AML-193 (cell line): Measurements from ENCODE around the gene ARID3A.
"Not testable (repeated sequence)": the region's sequence is repeated elsewhere in the genome, so short reads cannot be mapped to it uniquely, and the experiment has no call there.

Experiments
- DNase-seq, 2 experiments: peaks; one replicate each; lab custom pipeline; 2025; lab: John Stamatoyannopoulos, UW

Gene ARID3A

DNA sequence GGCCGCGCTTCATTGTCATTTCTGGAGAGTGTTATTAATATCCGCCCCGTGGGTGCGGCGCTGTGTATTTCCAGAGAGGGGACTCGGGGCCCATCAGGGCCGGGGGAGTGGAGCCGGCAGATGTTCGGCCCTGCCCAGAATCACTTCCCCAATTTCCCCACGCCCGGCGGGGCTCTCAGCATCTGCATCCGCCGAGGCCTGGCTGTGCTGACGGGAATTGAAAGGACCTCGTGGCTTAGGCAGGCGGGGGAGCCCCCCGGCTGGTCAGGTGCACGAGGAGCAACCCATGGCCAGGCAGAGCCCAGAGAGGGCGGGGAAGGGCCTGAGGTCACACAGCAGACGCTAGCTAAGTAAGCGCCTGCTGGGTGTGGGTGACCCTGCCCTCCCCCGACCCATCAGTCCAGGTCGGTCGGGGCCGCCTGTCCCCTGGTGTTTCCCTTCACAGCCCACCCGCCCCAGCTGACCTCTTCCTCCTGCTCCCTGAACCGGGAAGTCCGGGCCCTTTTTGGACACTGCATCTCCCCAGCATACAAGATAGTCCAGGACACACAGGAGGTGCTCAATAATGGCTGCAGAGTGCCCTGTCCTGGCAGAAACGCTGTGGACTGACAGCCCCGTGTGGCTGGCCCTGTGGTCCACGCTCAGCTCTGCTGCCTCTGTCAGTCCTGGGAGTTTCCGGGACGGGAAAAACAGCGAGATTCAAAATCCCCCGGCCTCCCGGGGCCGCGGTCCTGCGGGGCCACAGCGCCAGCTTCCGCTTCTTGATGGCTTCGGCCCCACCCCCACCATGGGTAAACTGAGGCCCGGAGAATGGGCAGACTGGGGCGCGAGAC, 22.1 kb downstream of the ARID3A start:
- no peak for DNase-seq

DNA sequence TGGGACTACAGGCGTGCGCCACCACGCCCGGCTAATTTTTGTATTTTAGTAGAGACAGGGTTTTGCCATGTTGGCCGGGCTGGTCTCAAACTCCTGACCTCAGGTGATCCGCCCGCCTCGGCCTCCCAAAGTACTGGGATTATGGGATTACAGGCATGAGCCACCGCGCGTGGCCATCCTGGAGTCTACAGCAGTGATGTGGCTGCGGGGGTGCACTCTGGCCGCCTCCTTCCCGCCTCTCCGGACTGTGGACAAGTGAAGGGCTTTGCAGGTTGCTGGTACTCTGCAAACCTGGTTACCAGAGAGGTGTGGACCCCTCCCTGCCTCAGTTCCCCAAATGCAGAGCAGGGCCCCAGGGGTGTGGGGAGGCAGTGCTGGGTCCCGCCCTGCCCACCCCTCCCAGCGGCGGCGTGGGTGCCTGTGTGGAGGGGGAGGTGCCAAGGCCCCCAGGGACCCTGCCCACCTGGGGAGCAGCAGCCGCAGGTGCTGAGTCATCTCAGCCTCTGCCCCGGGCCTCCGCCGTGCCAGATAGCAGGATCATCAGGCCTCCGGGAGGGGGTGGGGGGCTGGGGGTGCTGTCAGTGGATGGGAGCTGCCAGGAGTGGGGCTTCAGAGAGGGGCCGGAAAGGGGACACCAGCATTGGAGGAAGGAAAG, 23.1 kb downstream of the ARID3A start:
- DNase-seq: no peak

DNA sequence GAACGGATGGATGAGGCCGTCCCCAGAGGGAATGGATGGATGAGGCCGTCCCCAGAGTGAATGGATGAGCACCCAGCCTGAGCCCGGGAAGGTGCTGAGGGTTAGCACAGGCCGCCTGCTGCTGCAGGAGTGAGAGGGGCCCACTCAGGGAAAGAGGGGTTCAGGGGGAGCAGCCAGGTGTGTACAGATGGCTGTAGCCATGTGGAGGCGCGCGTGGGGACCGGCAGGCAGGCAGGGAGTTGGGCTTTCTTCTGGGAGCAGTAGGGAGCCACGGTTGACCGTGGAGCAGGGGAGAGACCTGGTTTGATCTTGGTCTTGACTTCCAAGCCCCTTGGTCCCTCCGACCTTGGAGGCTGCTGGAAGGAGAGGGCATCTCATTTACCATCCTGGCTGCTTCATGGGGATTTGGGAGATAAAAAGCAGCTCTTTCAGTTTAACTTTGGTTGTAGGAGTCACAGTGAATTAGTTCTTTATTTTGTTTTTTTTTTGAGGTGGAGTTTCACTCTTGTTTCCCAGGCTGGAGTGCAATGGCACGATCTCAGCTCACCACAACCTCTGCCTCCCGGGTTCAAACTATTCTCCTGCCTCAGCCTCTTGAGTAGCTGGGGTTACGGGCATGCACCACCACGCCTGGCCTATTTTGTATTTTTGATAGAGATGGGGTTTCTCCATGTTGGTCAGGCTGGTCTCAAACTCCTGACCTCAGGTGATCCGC, 24.7 kb downstream of the ARID3A start:
- no peak for DNase-seq

DNA sequence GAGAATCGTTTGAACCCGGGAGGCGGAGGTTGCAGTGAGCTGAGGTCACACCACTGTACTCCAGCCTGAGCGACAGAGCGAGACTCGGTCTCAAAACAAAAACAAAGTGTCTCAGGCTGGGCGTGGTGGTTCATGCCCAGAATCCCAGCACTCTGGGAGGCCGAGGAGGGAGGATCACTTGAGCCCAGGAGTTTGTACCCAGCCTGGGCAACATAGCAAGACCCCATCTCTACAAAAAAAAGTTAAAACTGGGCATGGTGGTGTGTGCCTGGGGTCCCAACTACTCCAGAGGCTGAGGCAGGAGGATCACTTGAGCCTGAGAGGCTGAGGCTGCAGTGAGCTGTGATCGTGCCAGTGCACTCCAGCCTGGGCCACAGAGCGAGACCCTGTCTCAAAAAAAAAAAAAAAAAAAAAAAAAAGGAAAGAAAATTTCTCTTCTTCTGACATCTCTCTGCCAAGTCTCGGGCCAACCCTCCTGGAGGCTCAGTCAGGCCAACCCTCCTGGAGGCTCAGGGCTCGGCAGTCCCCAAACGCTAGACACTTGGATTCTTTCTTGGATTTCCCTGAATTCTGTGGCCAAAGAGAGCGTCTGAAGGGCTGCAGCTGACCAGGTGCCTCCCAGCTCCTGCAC, 26.3 kb downstream of the ARID3A start:
- DNase-seq: no peak

DNA sequence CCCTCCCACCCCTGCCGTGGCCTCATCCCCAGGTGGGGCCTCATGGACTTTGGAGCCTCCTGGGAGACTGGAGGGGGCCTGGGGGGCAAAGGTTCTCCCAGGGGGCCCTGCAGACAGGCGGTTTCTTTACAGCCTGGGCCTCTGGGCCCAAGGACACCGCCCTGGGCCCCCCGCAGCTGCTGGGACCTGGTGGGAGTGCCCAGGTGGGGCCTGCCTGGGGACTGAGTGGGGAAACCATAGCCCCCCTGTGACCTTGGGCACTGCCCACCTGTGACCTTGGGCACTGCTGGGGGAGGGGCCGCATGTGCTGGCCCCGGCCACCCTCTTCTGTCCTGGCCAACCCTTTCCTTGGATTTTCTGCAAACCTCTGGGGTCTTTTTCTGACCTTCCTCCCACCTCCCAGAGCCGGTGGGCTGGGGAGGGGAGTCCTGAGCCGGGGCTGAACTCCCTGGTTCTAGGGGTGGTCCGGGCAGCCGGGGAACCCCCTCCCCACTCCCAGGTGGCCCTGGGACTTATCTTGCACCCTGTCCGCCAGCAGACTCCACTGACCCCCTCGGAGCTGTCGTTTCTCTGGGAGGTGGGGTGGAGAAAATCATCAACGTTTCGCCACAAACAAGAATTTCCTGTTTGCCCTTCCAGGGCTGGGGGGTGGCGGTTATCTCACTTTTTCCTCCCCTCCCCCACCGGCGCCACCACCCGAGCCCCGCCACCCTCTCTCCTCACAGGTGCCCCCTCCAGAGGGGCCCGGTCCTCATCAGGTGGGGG, 27.0 kb downstream of the ARID3A start:
- no peak for DNase-seq

DNA sequence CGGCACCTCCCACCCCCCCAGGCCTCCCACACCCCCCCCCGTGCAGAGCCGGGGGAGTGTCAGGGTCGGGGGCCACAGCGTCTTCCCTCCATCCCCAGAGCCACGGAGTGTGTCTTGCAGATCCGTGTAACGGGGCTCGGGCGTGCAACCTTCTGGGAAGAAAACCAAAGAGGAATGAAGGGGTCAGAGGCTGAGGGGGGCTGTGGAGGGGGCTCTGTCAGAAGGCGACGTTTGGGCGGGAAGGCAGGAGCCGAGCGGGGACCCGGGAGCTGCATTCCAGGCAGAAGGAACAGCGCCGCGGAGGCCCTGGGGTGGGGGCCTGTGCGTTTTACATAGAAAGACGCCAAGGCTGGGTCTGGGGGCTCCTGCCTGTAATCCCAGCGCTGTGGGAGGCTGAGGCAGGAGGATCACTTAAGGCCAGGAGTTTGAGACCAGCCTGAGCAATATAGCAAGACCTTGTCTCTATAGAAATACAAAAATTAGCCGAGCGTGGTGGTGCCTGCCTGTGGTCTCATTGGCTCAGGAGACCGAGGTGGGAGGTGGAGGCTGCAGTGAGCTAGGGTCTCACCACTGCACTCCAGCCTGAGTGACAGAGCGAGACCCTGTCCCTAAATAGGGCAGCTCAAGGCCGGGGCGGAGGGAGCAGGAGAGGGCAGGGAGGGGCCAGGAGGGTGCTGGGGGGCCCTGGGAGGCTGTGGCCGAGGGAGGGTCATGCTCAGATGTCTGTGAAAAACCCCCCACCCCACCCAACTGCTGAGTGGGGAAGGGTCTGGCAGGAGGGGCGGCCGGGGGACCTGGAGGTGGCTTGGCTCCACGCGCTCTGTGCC, 27.8 kb downstream of the ARID3A start:
- DNase-seq: no peak

DNA sequence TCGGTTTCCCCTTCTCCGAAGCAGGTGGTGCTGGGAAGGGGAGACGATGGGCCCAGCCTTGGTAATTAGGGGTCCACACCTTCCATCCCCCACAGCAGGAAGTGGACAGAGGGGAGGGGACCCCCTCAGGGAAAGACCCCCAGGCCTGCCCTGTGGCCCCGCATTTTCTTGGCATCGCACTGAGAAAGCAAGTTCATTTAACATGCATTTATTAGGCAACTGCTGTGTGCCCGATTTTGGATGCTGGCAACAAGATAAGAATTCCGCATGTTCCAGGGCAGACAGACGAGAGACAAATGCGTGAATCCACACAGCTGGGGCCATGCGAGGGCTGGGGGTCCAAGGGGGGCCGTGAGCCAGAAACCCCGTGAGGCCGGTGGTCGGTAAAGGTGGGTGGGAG, 28.4 kb downstream of the ARID3A start:
- no peak for DNase-seq

DNA sequence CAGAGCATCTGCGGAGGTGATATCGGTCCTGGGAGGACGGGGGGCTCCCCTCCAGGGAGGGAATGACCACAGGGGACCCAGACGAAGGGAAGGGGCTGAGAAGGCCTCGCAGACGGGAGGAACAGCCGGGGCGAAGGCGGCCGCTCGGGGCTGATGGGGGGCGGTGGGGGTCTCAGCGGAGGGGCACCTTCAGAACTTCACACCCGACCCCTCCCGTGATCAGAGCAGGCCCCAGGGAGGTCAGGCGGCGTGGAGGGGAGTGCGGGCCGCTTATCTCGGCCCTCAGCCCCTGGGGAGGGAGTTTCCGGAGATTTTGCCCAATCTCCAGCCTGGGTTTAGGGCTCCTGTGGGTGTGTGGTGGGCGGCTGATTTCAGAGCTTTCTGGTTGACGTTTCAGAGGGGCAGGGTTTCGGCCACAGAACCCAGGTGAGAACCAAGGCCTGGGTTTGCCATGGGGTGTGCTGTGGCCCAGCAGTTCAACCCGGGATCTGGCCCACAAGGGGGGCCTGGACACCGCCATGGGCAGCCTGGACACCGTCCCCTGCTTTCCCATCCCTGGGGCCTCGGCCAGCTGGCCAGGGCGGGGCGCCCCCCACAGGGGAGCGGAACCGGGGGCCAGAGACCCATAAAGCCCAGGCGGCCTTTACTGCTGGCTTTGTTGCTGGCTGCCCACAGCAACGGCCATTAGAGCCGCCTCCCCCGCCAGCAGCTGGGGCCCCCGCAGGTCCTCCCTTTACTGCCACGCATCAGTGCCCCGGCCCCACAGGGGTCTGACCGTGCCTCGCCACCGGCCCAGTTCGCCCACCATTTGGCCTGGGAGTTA, 29.0 kb downstream of the ARID3A start:
- no peak for DNase-seq

DNA sequence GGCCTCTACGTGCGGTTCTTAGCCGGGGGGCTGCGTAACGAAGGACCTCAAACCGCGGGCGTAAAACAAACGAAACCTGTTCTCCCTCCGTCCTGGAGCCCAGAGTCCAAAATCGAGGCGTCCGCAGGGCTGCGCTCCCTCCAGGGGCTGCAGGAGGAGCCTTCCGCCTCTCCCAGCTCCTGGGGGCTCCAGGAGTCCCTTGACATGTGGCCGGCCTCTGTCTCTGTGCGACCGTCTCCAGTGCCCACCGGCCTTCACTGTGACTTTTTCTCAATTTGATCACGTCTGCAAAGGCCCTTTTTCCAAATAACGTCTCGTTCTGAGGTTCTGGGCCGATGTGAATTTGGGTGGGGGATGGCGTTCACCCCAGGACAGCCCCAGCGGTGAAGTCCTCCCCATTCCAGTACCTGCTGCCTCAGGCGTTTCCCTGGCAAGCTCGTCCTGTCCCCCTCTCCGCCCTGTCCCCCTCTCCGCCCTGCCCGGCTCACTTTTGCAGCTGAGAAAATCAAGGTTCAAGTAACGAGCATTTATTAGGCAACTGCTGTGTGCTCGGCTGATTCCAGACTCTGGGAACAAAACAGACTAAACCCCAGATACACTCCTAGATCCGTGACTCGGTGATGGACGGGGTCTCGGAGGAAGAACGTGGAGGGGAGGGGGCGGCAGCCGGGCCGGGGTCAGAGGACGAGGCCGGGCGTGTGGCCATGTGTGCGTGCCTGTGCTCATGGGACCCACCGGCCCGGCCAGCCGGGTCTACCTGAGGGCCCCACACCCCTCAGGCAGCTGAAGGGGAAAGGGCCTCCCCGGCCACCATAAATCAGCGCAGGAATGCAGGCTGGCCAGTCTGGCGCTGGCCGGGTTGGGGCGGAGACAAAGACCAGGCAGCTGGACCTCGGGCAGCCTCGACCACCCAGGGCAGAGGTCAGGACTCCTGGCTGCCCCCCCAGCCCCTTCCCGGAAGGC, 30.2 kb downstream of the ARID3A start:
- DNase-seq: no peak

DNA sequence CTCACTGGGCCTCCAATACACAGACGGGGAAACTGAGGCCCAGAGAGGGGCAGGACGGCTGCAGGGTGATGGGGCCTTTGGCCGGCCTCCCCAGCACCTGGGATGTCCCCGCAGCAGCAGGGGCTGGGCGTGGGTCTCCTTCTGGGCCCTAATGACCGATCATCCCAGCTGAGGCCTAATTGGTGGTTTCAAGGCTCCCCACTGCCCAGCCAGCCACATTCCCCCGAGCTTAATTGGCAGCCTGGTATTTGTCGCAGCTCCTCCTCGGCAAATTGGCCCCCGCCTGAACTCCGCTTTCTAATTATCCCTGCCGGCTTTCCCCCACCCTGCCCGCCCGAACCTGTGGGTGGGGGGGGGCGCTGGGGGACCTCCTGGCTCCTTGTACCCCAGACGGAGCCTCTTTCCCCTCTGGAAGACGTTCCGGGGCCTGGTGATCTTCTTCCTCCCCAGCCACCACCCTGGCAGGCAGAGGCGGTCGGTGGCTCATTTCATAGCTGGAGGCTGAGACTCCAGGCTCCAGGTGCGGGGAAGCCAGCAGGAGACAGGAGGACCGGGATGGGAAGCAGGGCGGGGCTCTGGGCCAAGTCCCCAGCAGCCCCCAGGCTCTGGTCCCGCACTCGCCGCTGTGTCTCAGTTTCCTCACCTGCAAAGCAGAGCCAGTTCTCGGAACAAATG, 31.1 kb downstream of the ARID3A start:
- DNase-seq: no peak

DNA sequence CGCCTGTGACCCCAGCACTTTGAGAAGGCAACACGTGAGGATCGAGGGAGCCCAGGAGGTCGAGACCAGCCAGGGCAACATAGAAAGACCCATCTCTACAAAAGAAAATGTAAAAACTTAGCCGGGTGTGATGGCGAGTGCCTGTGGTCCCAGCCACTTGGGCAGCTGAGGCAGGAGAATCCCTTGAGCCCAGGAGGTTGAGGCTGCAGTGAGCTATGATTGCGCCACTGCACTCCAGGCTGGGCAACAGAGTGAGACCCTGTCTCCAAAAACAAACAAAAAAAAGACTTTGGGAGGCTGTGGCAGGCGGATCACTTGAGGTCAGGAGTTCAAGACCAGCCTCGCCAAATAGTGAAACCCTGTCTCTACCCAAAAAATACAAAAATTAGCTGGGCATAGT, 31.7 kb downstream of the ARID3A start:
- DNase-seq: not testable (repeated sequence)

DNA sequence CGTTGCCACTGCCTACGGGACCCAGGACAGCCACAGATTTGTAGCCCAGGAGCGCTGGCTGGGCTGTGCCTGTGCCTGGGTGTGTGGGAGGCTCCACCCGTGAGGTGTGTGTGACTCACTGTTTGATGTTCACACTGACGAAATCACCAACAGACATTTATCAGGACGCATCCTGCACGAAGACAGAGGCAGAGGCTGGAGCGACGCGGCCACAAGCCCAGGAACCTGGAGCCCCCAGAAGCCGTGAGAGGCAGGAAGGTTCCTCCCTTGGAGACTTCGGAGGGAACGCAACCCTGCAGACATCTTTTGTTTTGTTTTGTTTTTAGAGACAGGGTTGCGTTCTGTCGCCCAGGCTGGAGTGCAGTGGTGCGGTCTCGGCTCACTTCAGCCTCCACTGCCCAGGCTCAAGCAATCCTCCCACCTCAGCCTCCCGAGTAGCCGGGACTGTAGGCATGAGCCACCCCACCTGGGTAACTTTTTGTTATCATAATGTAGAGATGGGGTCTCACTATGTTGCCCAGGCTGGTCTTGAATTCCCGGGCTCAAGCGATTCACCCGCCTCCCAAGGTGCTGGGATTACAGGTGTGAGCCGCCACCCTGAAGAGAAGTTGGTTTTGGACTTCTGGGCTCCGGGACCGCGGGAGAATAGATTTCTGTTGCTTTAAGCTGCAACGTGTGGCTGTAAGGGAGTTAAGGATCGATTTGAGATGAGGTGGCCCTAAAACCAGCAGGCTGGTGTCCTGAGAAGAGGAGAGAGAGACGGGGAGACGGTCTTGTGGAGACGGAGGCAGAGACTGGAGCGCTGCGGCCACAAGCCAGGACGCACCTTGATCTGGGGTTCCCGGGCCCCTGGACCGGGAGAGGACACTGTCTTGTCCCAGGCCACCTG, 33.4 kb downstream of the ARID3A start:
- DNase-seq: no peak

DNA sequence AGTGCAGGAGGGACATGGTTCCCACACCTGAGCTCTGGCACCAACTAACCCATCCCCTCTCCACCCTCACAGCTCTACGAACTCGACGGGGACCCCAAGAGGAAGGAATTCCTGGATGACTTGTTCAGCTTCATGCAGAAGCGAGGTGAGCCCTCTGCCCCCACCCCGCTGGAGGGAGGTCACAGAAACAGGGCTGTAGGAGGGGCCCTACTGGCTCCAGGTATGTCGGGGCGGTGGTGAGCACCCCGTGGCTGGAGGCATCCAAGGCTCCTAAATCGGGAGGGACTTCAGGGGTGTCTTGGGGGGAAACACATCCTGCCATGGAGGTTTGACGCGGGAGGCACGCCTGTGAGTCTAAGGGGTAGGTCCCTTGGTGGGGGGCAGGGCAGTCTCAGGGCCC, 34.2 kb downstream of the ARID3A start:
- DNase-seq: no peak

DNA sequence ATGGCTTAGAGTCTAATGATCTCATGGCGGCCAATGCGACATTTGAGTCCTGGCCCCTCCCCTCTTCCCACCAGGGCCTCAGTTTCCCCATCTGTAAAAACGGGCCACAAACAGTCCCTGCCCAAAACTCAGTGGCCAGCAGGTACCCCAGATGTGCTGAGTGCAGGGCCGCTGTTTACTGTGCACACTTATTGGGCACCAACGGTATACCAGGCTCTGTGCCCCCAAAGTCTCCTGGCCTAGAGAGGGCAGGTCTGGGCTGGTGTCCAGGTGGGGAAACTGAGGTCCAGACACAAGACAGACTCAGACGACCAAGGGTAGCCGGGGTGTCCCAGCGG, 34.7 kb downstream of the ARID3A start:
- no peak for DNase-seq

DNA sequence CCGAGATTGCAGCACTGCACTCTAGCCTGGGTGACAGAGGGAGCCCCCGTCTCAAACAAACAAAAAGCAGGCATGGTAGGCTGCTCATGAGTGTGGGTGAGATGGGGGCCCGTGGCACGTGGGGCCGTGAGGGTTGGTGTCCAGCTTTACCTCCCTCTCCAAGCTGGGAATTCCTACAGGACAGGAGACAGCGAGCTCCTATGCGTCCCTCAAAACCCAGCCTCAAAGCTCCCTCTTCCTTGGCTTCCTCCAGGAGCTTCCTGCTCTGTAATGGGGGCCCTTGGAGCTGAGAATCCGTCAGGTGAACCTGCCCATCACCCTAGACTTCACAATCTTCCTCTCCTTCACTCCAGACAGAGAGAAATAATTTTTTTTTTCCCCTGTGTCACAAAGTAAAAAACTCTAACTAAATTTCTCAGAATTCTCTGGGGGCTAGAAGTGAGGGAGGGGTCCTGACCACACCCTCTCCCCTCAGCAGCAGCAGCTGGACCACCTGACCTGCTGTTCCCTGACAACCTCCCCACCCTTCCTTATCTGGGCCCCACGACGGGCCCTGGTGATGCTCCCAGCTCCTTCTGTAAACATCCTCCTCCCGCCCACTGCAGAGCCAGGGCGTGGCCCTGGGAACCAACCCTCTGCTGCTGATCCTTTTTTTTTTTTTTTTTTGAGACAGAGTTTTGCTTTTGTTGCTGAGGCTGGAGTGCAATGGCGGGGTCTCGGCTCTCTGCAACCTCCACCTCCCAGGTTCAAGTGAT, 36.2 kb downstream of the ARID3A start:
- no peak for DNase-seq

DNA sequence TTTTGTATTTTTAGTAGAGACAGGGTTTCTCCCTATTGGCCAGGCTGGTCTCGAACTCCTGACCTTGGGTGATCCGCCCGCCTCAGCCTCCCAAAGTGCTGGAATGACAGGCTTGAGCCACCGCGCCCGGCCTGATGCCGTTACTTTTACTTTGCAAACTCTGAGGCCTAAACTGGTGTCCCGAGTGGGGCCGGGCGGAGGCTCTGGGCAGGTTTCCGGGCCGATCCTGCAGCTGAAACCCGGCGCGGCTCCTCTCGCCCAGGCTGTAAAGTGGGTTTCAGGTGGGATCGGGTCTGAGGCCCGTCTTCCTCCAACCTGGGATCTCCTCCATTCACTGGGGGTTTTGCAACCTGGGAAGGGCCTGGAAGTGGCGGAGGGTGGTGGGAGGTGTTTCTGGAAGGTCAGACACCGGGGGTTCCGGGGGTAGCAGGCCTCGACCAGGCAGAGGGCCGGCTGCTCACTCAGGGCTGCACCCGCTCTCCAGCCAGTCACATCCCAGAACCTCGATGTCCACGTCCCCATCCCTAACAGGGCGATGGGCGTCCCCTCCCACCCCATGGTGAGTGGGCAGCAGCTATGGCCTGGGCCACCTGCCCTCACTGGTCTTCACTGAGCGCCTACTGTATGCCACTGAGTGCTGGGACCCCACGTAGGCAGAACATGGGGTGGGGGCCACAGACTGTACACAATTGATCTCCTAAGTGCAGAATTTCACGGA, 37.0 kb downstream of the ARID3A start:
- no peak for DNase-seq
